HepG2 (cell line): ENCODE data around the gene SP6. TPM values are rescaled to one million over a fixed set of nuclear protein-coding genes. Genes with fewer than 3 reads are reported as not detected.

Experiments used
- ATAC-seq: fragments of 200-7000 bp; cut with Tn5 transposase; 3 replicates; pipeline ENCODE4 v1.9.1; 2020; ENCODE audit warnings: mild to moderate bottlenecking, moderate library complexity
- BruUV-seq: library from RNA; stranded (reverse); fragments of 400-500 nt; replicated peaks from 2 replicates; lab custom pipeline; 2021; lab: Mats Ljungman, UMichigan
- CTCF ChIA-PET: fragments of 300-600 bp; formaldehyde crosslinking; extraction: SDS; loops from one replicate; lab custom pipeline; 2021; ENCODE audit warnings: low total read pairs, inconsistent platforms, low intra/inter-chr PET ratio; lab: Yijun Ruan, JAX
- POLR2A ChIA-PET: fragments of 350-600 bp; sonication (Branson Sonifier 250); formaldehyde crosslinking; loops from one replicate; lab custom pipeline; 2020; ENCODE audit warnings: antibody characterized with exemption, inconsistent platforms; lab: Yijun Ruan, JAX
- DNase-seq: peaks from one replicate; pipeline ENCODE4 v3.0.0-alpha.2; 2015; ENCODE audit warnings: low spot score
- FAIRE-seq: peaks from 3 replicates; lab custom pipeline; 2011; peaks lifted over from hg19 to GRCh38; lab: Jason Lieb, UNC
- H2AFZ ChIP-seq: one replicate; pipeline ENCODE4 v1.6.1; 2011; ENCODE audit warnings: low read length, inconsistent platforms
- H3K27ac ChIP-seq: fragments of 300-600 bp; 3 replicates; pipeline ENCODE4 v1.8.0; 2011; ENCODE audit warnings: mixed run types, mild to moderate bottlenecking, mixed read lengths, low read length, inconsistent platforms; ENCODE audit not compliant: insufficient read depth; ENCODE audit errors: extremely low read length
- H3K27me3 ChIP-seq, 2 experiments: fragments of 200-600 bp in 1 of 2; 2 replicates in 1 of 2; 3 replicates in 1 of 2; pipeline versions ENCODE4 v1.6.0 to v1.8.0; 2011; ENCODE audit warnings: low read length in 2 of 2, mild to moderate bottlenecking in 2 of 2, moderate library complexity in 2 of 2, inconsistent platforms in 1 of 2; ENCODE audit not compliant: insufficient read depth in 2 of 2, control insufficient read depth in 1 of 2
- H3K36me3 ChIP-seq, 2 experiments: fragments of 200-600 bp in 1 of 2; replicated peaks in 1 of 2; 2 replicates in 1 of 2; 3 replicates in 1 of 2; pipeline versions ENCODE4 v1.5.1 to v1.8.0; 2011; ENCODE audit warnings: low read length in 2 of 2, inconsistent platforms in 1 of 2; ENCODE audit not compliant: insufficient read depth in 2 of 2, control insufficient read depth in 1 of 2
- H3K4me1 ChIP-seq: 2 replicates; pipeline ENCODE4 v1.5.1; 2012; ENCODE audit warnings: low read length, inconsistent platforms; ENCODE audit not compliant: insufficient read depth
- H3K4me2 ChIP-seq: 2 replicates; pipeline ENCODE4 v1.6.0; 2011; ENCODE audit warnings: low read depth, low read length, inconsistent platforms
- H3K4me3 ChIP-seq, 3 experiments: fragments of 200-600 bp in 1 of 3; sonication (generic), shearing (Covaris generic) in 1 of 3; replicated peaks in 1 of 3; 2 replicates each; pipeline ENCODE4 v1.5.1; 2011 to 2016; ENCODE audit warnings: low read length in 3 of 3, inconsistent platforms in 2 of 3, low read depth in 2 of 3, mild to moderate bottlenecking in 2 of 3, control low read depth in 1 of 3, mixed read lengths in 1 of 3; ENCODE audit not compliant: insufficient read depth in 1 of 3
- H3K79me2 ChIP-seq: one replicate; pipeline ENCODE4 v1.6.1; 2011; ENCODE audit warnings: low read length, inconsistent platforms; ENCODE audit not compliant: insufficient read depth
- H3K9ac ChIP-seq: 2 replicates; pipeline ENCODE4 v1.6.0; 2011; ENCODE audit warnings: mild to moderate bottlenecking, low read depth, low read length, inconsistent platforms; ENCODE audit not compliant: insufficient read depth
- H3K9me3 ChIP-seq: 2 replicates; pipeline ENCODE4 v1.5.1; 2012; ENCODE audit warnings: mild to moderate bottlenecking, low read length
- H4K20me1 ChIP-seq: 2 replicates; pipeline ENCODE4 v1.6.0; 2011; ENCODE audit warnings: inconsistent platforms, mild to moderate bottlenecking, low read length, moderate library complexity; ENCODE audit not compliant: insufficient read depth
- ATF2 ChIP-seq: sonication (generic); formaldehyde crosslinking; IDR thresholded peaks from 2 replicates; pipeline ENCODE4 v1.4.0; 2020; ENCODE audit warnings: missing genetic modification reagents
- DR1 ChIP-seq: sonication (generic); formaldehyde crosslinking; IDR thresholded peaks from 2 replicates; pipeline ENCODE4 v1.8.0; 2021; ENCODE audit warnings: mild to moderate bottlenecking, missing genetic modification reagents, inconsistent platforms
- ESRRA ChIP-seq: sonication (generic); formaldehyde crosslinking; IDR thresholded peaks from 2 replicates; pipeline ENCODE4 v1.5.1; 2020; ENCODE audit warnings: mild to moderate bottlenecking, low read depth, missing genetic modification reagents
- GLI4 ChIP-seq: sonication (generic); formaldehyde crosslinking; IDR thresholded peaks from 2 replicates; pipeline ENCODE4 v1.5.1; 2020; ENCODE audit warnings: missing genetic modification reagents, mild to moderate bottlenecking, moderate library complexity, borderline replicate concordance
- KAT8 ChIP-seq: IDR thresholded peaks from 2 replicates; pipeline ENCODE4 v1.6.1; 2016; ENCODE audit warnings: missing genetic modification reagents, missing compliant biosample characterization
- MATR3 ChIP-seq: sonication (generic); formaldehyde crosslinking; IDR thresholded peaks from 2 replicates; pipeline ENCODE4 v1.4.0; 2020; ENCODE audit warnings: missing genetic modification reagents
- MXD4 ChIP-seq: IDR thresholded peaks from 2 replicates; pipeline ENCODE4 v1.6.1; 2016; ENCODE audit warnings: mild to moderate bottlenecking, missing biosample characterization, missing genetic modification reagents
- TARDBP ChIP-seq: sonication (generic); formaldehyde crosslinking; IDR thresholded peaks from 2 replicates; pipeline ENCODE4 v1.8.0; 2022; ENCODE audit warnings: mild to moderate bottlenecking, missing genetic modification reagents
- ZNF441 ChIP-seq: sonication (generic); formaldehyde crosslinking; IDR thresholded peaks from 2 replicates; pipeline ENCODE4 v1.7.0; 2021; ENCODE audit warnings: missing genetic modification reagents, borderline replicate concordance
- ZNF451 ChIP-seq: sonication (generic); formaldehyde crosslinking; IDR thresholded peaks from 2 replicates; pipeline ENCODE4 v1.5.0; 2020; ENCODE audit warnings: mild to moderate bottlenecking, missing genetic modification reagents
- ZNF543 ChIP-seq: sonication (generic); formaldehyde crosslinking; IDR thresholded peaks from 2 replicates; pipeline ENCODE4 v1.4.0; 2020; ENCODE audit warnings: mild to moderate bottlenecking, missing genetic modification reagents
- WGBS: methylation state at CpG from one replicate; pipeline ENCODE4 v1.1.6; 2017; ENCODE audit warnings: low lambda C conversion rate; 5-methylcytosine and 5-hydroxymethylcytosine counted together
- in situ Hi-C: cut with HindIII; loops from 2 replicates; pipeline ENCODE4 v1.10.0; 2017; ENCODE audit warnings: low pct_unique_long_range_greater_than_20kb; ENCODE audit not compliant: extremely low pct_ligation_motif_present
- intact Hi-C: fragments of 100-400 bp; cut with micrococcal nuclease; formaldehyde crosslinking; loops from one replicate; pipeline ENCODE4 v1.10.0; 2022; ENCODE audit not compliant: unreplicated experiment
- polyA plus RNA-seq, 8 experiments: library from polyadenylated mRNA; depleted of rRNA in 3 of 8; stranded (reverse) in 7 of 8; unstranded in 1 of 8; fragments of >200 nt; fragmentation: Illumina TruSeq in 4 of 8; extraction: Trizol in 4 of 8; gene quantifications; 2 replicates each; pipeline versions ENCODE4 v1.2.1 to v1.2.3, GENCODE V29; 2011 to 2016; ENCODE audit warnings: low read depth in 4 of 8, missing spikeins in 1 of 8, mixed read lengths in 1 of 8; ENCODE audit not compliant: insufficient read depth in 1 of 8
- total RNA-seq, 5 experiments: library from RNA; depleted of rRNA; stranded (reverse); fragments of >200 nt; fragmentation: Illumina TruSeq; extraction: Trizol; gene quantifications; 2 replicates each; pipeline ENCODE4 v1.2.3, GENCODE V29; 2016; ENCODE audit warnings: low read depth in 1 of 5
- TF ChIP-seq, protein P1 (sequence below): sonication (generic); formaldehyde crosslinking; IDR thresholded peaks from 2 replicates; pipeline ENCODE4 v1.5.0; 2020; ENCODE audit warnings: missing genetic modification reagents
- TF ChIP-seq, protein P2 (sequence below): sonication (generic); IDR thresholded peaks from 2 replicates; pipeline ENCODE4 v1.6.1; 2016; ENCODE audit warnings: low read depth, borderline replicate concordance
- TF ChIP-seq, protein P3 (sequence below): sonication (generic); formaldehyde crosslinking; IDR thresholded peaks from 2 replicates; pipeline ENCODE4 v1.5.0; 2020; ENCODE audit warnings: missing genetic modification reagents

The SP6 gene
- total and polyA plus RNA-seq, 2 of the 13 experiments (the other 11 are each of a cell fraction or from before 2014, with no cell fraction given), result 0.07 TPM

- H3K4me1 ChIP-seq, result peaks cover 64% of the 10 kb centered on the region
- H3K4me3 ChIP-seq, result no peak overlapping the region; a peak in 1 of 6 replicates
- 94% methylated on average over 5 of the region's 5 CpGs for WGBS
- ATAC-seq (no peak), DNase-seq (no peak), FAIRE-seq (no peak)
- no peak overlapping the region for H3K9ac ChIP-seq
- H3K4me2 ChIP-seq, result peak overlapping the region; percentile 89; the same call in 1 of the 2 replicates
- intact Hi-C loops (no loop called here), in situ Hi-C loops (no loop called here)
- H3K27me3 ChIP-seq, result no peaks in the 10 kb centered on the region; a peak in 1 of 5 replicates
- H2AFZ ChIP-seq, result no peak overlapping the region
- no TSS peak for BruUV-seq
- no peaks in the 10 kb centered on the region; a peak in 2 of 5 replicates for H3K36me3 ChIP-seq
- no peaks in the 10 kb centered on the region for H3K9me3 ChIP-seq
- CTCF ChIA-PET, result no interaction called here
- peaks cover 10% of the 10 kb centered on the region for H3K79me2 ChIP-seq
- POLR2A ChIA-PET, result interaction anchor here (1.1 kb wide), 1 partner anchor 57 kb away, joined by 3 read pairs; the partner anchor contains the start of gene SP2
- TF ChIP-seq, protein P1, sequence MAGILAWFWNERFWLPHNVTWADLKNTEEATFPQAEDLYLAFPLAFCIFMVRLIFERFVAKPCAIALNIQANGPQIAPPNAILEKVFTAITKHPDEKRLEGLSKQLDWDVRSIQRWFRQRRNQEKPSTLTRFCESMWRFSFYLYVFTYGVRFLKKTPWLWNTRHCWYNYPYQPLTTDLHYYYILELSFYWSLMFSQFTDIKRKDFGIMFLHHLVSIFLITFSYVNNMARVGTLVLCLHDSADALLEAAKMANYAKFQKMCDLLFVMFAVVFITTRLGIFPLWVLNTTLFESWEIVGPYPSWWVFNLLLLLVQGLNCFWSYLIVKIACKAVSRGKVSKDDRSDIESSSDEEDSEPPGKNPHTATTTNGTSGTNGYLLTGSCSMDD, result no peak
- TF ChIP-seq, protein P2, sequence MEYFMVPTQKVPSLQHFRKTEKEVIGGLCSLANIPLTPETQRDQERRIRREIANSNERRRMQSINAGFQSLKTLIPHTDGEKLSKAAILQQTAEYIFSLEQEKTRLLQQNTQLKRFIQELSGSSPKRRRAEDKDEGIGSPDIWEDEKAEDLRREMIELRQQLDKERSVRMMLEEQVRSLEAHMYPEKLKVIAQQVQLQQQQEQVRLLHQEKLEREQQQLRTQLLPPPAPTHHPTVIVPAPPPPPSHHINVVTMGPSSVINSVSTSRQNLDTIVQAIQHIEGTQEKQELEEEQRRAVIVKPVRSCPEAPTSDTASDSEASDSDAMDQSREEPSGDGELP, result no peak
- TF ChIP-seq KAT8 (CRISPR knock-in tag), result no peak
- TF ChIP-seq ZNF451 (CRISPR knock-in tag), result no peak
- TF ChIP-seq TARDBP (CRISPR knock-in tag), result no peak
- no peak for TF ChIP-seq MXD4 (CRISPR knock-in tag)
- TF ChIP-seq ATF2 (CRISPR knock-in tag), result no peak
- TF ChIP-seq ZNF543, result no peak
- TF ChIP-seq GLI4 (CRISPR knock-in tag), result no peak
- TF ChIP-seq DR1 (CRISPR knock-in tag), result no peak
- TF ChIP-seq, protein P3, sequence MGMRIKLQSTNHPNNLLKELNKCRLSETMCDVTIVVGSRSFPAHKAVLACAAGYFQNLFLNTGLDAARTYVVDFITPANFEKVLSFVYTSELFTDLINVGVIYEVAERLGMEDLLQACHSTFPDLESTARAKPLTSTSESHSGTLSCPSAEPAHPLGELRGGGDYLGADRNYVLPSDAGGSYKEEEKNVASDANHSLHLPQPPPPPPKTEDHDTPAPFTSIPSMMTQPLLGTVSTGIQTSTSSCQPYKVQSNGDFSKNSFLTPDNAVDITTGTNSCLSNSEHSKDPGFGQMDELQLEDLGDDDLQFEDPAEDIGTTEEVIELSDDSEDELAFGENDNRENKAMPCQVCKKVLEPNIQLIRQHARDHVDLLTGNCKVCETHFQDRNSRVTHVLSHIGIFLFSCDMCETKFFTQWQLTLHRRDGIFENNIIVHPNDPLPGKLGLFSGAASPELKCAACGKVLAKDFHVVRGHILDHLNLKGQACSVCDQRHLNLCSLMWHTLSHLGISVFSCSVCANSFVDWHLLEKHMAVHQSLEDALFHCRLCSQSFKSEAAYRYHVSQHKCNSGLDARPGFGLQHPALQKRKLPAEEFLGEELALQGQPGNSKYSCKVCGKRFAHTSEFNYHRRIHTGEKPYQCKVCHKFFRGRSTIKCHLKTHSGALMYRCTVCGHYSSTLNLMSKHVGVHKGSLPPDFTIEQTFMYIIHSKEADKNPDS (CRISPR knock-in tag), result no peak
- TF ChIP-seq ZNF441, result no peak
- no peak for TF ChIP-seq ESRRA (CRISPR knock-in tag)
- TF ChIP-seq MATR3, result no peak
- no peak overlapping the region for H3K27ac ChIP-seq
- no peaks in the 10 kb centered on the region for H4K20me1 ChIP-seq
These were observed 11.9 kb downstream of the SP6 start for GRCh38 chr17:47839071-47839470.
